ENCODE results near the gene GAD1.

DNA sequence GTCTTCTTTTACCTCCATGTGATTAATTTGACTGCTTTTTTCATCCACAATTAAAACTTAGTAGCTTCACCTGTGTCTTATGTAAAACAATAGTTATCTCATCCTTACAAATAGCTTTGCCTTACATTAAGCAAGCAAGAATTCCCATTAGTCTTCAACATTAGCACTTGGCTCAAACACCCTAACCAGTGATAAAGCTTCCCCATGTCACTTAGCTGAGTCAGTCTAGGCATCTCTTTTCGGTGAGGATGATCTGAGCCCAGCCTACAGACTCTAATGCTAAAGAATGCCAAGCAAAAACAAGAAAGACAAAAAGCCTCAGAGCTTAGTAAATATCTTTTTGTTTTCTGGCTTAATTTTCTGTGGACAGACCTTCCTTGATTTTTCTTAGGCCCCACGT, 26.1 kb downstream of the GAD1 start:
- TF ChIP-seq, protein P1, sequence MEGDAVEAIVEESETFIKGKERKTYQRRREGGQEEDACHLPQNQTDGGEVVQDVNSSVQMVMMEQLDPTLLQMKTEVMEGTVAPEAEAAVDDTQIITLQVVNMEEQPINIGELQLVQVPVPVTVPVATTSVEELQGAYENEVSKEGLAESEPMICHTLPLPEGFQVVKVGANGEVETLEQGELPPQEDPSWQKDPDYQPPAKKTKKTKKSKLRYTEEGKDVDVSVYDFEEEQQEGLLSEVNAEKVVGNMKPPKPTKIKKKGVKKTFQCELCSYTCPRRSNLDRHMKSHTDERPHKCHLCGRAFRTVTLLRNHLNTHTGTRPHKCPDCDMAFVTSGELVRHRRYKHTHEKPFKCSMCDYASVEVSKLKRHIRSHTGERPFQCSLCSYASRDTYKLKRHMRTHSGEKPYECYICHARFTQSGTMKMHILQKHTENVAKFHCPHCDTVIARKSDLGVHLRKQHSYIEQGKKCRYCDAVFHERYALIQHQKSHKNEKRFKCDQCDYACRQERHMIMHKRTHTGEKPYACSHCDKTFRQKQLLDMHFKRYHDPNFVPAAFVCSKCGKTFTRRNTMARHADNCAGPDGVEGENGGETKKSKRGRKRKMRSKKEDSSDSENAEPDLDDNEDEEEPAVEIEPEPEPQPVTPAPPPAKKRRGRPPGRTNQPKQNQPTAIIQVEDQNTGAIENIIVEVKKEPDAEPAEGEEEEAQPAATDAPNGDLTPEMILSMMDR (conservative IDR thresholded peaks at IDR 0.05; ENCODE audit: low read length): no peak
- TF ChIP-seq EZH2phosphoT487 (IDR thresholded peaks at IDR 0.05; ENCODE audit: borderline replicate concordance, low read depth, low read length): no peak

Measured in OCI-LY7 (cell line).